MM.1S (cell line): ENCODE results near the gene RPAP3.

Experiments used
- DNase-seq: peaks from one replicate; pipeline ENCODE4 v3.0.0-alpha.2; 2015
- H2AFZ ChIP-seq: fragments of 300-600 bp; sonication (generic); 2 replicates; pipeline ENCODE4 v1.6.0; 2016; ENCODE audit warnings: antibody characterized with exemption, low read length
- H3F3A ChIP-seq: fragments of 300-600 bp; sonication (generic); 2 replicates; pipeline ENCODE4 v1.6.1; 2016; ENCODE audit warnings: mild to moderate bottlenecking, antibody characterized with exemption, low read length, moderate library complexity, mixed read lengths; ENCODE audit not compliant: insufficient read depth
- H3K27ac ChIP-seq: fragments of 300-600 bp; sonication (generic); 2 replicates; pipeline ENCODE4 v1.5.1; 2016; ENCODE audit warnings: mild to moderate bottlenecking, low read length
- H3K27me3 ChIP-seq: fragments of 300-600 bp; sonication (generic); replicated peaks from 2 replicates; pipeline ENCODE4 v1.6.0; 2016; ENCODE audit warnings: low read length; ENCODE audit not compliant: insufficient read depth
- H3K36me3 ChIP-seq: fragments of 300-600 bp; sonication (generic); replicated peaks from 2 replicates; pipeline ENCODE4 v1.6.1; 2016; ENCODE audit warnings: mild to moderate bottlenecking, low read length, mixed read lengths; ENCODE audit not compliant: insufficient read depth
- H3K4me1 ChIP-seq: fragments of 300-600 bp; sonication (generic); 2 replicates; pipeline ENCODE4 v1.6.1; 2016; ENCODE audit warnings: low read length, mixed read lengths
- H3K4me2 ChIP-seq: fragments of 300-600 bp; sonication (generic); 2 replicates; pipeline ENCODE4 v1.6.0; 2016; ENCODE audit warnings: low read depth, low read length
- H3K4me3 ChIP-seq: fragments of 300-600 bp; sonication (generic); 2 replicates; pipeline ENCODE4 v1.5.1; 2016; ENCODE audit warnings: low read length, mixed read lengths
- H3K79me2 ChIP-seq: fragments of 300-600 bp; sonication (generic); 2 replicates; pipeline ENCODE4 v1.6.1; 2016; ENCODE audit warnings: mixed run types, low read length, mixed read lengths
- H3K9ac ChIP-seq: fragments of 300-600 bp; sonication (generic); 2 replicates; pipeline ENCODE4 v1.6.1; 2016; ENCODE audit warnings: low read length, mixed read lengths
- H3K9me2 ChIP-seq: fragments of 300-600 bp; sonication (generic); replicated peaks from 2 replicates; pipeline ENCODE4 v1.6.1; 2016; ENCODE audit warnings: mild to moderate bottlenecking, low read length, mixed read lengths; ENCODE audit not compliant: insufficient read depth
- H3K9me3 ChIP-seq: fragments of 300-600 bp; sonication (generic); replicated peaks from 2 replicates; pipeline ENCODE4 v1.6.1; 2016; ENCODE audit warnings: mild to moderate bottlenecking, low read length, mixed read lengths; ENCODE audit not compliant: insufficient read depth
- H4K20me1 ChIP-seq: fragments of 300-600 bp; sonication (generic); 2 replicates; pipeline ENCODE4 v1.6.1; 2016; ENCODE audit warnings: mild to moderate bottlenecking, low read length, moderate library complexity, mixed read lengths; ENCODE audit not compliant: insufficient read depth
- CTCF ChIP-seq: fragments of 300-600 bp; sonication (generic); IDR thresholded peaks from 2 replicates; pipeline ENCODE4 v1.5.1; 2016; ENCODE audit warnings: antibody characterized with exemption, low read length, mixed read lengths
- EZH2 ChIP-seq: fragments of 300-600 bp; sonication (generic); optimal IDR thresholded peaks from 2 replicates; pipeline ENCODE3; 2017; ENCODE audit warnings: low read depth, mild to moderate bottlenecking, antibody characterized with exemption, low read length, mixed read lengths
- EZH2phosphoT487 ChIP-seq: fragments of 300-600 bp; sonication (generic); IDR thresholded peaks from 2 replicates; pipeline ENCODE4 v1.6.1; 2018; ENCODE audit warnings: antibody characterized with exemption, low read length

The RPAP3 gene

GRCh38 chr12:47745485-47746041 lies 39.7 kb upstream of the RPAP3 start:
- no peak overlapping the region for H3K27ac ChIP-seq
- H3F3A ChIP-seq, result peaks cover 5% of the 10 kb centered on the region; the same call in 1 of the 2 replicates
- H3K27me3 ChIP-seq, result no peaks in the 10 kb centered on the region
- H3K4me1 ChIP-seq, result peaks cover 33% of the 10 kb centered on the region
- H3K79me2 ChIP-seq, result no peaks in the 10 kb centered on the region
- H3K9ac ChIP-seq, result no peak overlapping the region
- TF ChIP-seq EZH2 (no peak), CTCF (no peak), EZH2phosphoT487 (no peak)
- H4K20me1 ChIP-seq, result no peaks in the 10 kb centered on the region
- DNase-seq, result no peak
- no peak overlapping the region for H2AFZ ChIP-seq
- H3K4me2 ChIP-seq, result no peak overlapping the region
- H3K9me3 ChIP-seq, result no peaks in the 10 kb centered on the region
- no peaks in the 10 kb centered on the region for H3K36me3 ChIP-seq
- H3K9me2 ChIP-seq, result no peaks in the 10 kb centered on the region
- no peak overlapping the region for H3K4me3 ChIP-seq

- H3K79me2 ChIP-seq, result no peaks in the 10 kb centered on the region
- H3K4me1 ChIP-seq, result peaks cover 34% of the 10 kb centered on the region
- H3K9me3 ChIP-seq, result no peaks in the 10 kb centered on the region
- H3K9ac ChIP-seq, result no peak overlapping the region
- no peaks in the 10 kb centered on the region for H3K9me2 ChIP-seq
- H3F3A ChIP-seq, result peaks cover 5% of the 10 kb centered on the region; the same call in 1 of the 2 replicates
- no peak overlapping the region for H2AFZ ChIP-seq
- no peaks in the 10 kb centered on the region for H3K27me3 ChIP-seq
- no peak overlapping the region for H3K27ac ChIP-seq
- no peak overlapping the region for H3K4me3 ChIP-seq
- H3K36me3 ChIP-seq, result no peaks in the 10 kb centered on the region
- DNase-seq, result no peak
- no peaks in the 10 kb centered on the region for H4K20me1 ChIP-seq
- TF ChIP-seq EZH2, result no peak
- TF ChIP-seq CTCF, result no peak
- TF ChIP-seq EZH2phosphoT487, result no peak
- H3K4me2 ChIP-seq, result no peak overlapping the region
Measured at GRCh38 chr12:47744778-47745436, 39.1 kb upstream of the RPAP3 start.

- H3K36me3 ChIP-seq, result no peaks in the 10 kb centered on the region
- peaks cover 5% of the 10 kb centered on the region; the same call in 1 of the 2 replicates for H3F3A ChIP-seq
- H4K20me1 ChIP-seq, result no peaks in the 10 kb centered on the region
- H3K4me3 ChIP-seq, result no peak overlapping the region
- TF ChIP-seq EZH2 (no peak), CTCF (peak; percentile 86), EZH2phosphoT487 (no peak)
- H3K27me3 ChIP-seq, result no peaks in the 10 kb centered on the region
- H3K9ac ChIP-seq, result no peak overlapping the region
- H3K4me2 ChIP-seq, result no peak overlapping the region
- no peaks in the 10 kb centered on the region for H3K9me2 ChIP-seq
- no peaks in the 10 kb centered on the region for H3K9me3 ChIP-seq
- peak overlapping the region; percentile 39; the same call in 1 of the 2 replicates for H2AFZ ChIP-seq
- no peak overlapping the region for H3K27ac ChIP-seq
- peaks cover 34% of the 10 kb centered on the region for H3K4me1 ChIP-seq
- H3K79me2 ChIP-seq, result no peaks in the 10 kb centered on the region
- peak; percentile 78 for DNase-seq
Measured at GRCh38 chr12:47744005-47744651, 38.3 kb upstream of the RPAP3 start.
